Left ventricle myocardium inferior (tissue), 1 donor: ENCODE results near the gene CC2D1B. TPM values are rescaled to one million over a fixed set of nuclear protein-coding genes. Genes with fewer than 3 reads are reported as not detected.

Experiments used
- DNase-seq: peaks from one replicate; pipeline ENCODE4 v3.0.0-alpha.2; 2020
- H3K27ac ChIP-seq: fragments of 200-600 bp; replicated peaks from 2 replicates; pipeline ENCODE4 v1.8.0; 2021
- H3K27me3 ChIP-seq: fragments of 200-600 bp; 2 replicates; pipeline ENCODE4 v1.8.0; 2021; ENCODE audit warnings: low read depth
- H3K36me3 ChIP-seq: fragments of 200-600 bp; 2 replicates; pipeline ENCODE4 v1.8.0; 2021
- H3K4me1 ChIP-seq: fragments of 200-600 bp; 2 replicates; pipeline ENCODE4 v1.8.0; 2021
- H3K4me3 ChIP-seq: fragments of 200-600 bp; 2 replicates; pipeline ENCODE4 v1.8.0; 2021; ENCODE audit warnings: mild to moderate bottlenecking, moderate library complexity
- H3K9me3 ChIP-seq: fragments of 200-600 bp; replicated peaks from 2 replicates; pipeline ENCODE4 v1.8.0; 2021
- intact Hi-C: fragments of 100-400 bp; cut with micrococcal nuclease; formaldehyde crosslinking; loops from one replicate; pipeline ENCODE4 v1.11.0; 2022
- total RNA-seq: library from RNA; stranded (reverse); fragmentation: NEBNext Ultra II Directional; extraction: Animal tissue kit (Norgen Biotek cat#: 25700); gene quantifications from one replicate; pipeline ENCODE4 v1.2.1, GENCODE V29; 2021
- TF ChIP-seq, protein P1 (sequence below): fragments of 200-600 bp; IDR thresholded peaks from 2 replicates; pipeline ENCODE4 v1.8.0; 2021; ENCODE audit warnings: antibody characterized with exemption, mild to moderate bottlenecking, borderline replicate concordance
- donor health status: DM: no; HTN: yes; CAD: no; lungs with severe emphysema.

CC2D1B gene
- total RNA-seq, 1 donor from 2014 or later: 15.3 TPM

GRCh38 chr1:52358851-52359497 lies 7.0 kb downstream of the CC2D1B start:
- Histone ChIP-seq H3K27ac (no peak overlapping the region), H3K36me3 (peaks cover 91% of the 10 kb centered on the region), H3K9me3 (no peaks in the 10 kb centered on the region), H3K4me1 (peaks cover 9% of the 10 kb centered on the region), H3K4me3 (no peak overlapping the region), H3K27me3 (no peaks in the 10 kb centered on the region)
- TF ChIP-seq, protein P1, sequence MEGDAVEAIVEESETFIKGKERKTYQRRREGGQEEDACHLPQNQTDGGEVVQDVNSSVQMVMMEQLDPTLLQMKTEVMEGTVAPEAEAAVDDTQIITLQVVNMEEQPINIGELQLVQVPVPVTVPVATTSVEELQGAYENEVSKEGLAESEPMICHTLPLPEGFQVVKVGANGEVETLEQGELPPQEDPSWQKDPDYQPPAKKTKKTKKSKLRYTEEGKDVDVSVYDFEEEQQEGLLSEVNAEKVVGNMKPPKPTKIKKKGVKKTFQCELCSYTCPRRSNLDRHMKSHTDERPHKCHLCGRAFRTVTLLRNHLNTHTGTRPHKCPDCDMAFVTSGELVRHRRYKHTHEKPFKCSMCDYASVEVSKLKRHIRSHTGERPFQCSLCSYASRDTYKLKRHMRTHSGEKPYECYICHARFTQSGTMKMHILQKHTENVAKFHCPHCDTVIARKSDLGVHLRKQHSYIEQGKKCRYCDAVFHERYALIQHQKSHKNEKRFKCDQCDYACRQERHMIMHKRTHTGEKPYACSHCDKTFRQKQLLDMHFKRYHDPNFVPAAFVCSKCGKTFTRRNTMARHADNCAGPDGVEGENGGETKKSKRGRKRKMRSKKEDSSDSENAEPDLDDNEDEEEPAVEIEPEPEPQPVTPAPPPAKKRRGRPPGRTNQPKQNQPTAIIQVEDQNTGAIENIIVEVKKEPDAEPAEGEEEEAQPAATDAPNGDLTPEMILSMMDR: no peak
- intact Hi-C loops: no loop called here
- no peak for DNase-seq

- Histone ChIP-seq H3K9me3 (no peaks in the 10 kb centered on the region), H3K4me1 (peaks cover 8% of the 10 kb centered on the region), H3K4me3 (no peak overlapping the region), H3K36me3 (peaks cover 100% of the 10 kb centered on the region), H3K27ac (no peak overlapping the region), H3K27me3 (no peaks in the 10 kb centered on the region)
- no peak for DNase-seq
- intact Hi-C loops: no loop called here
- TF ChIP-seq, protein P1: no peak
These were observed 8.6 kb downstream of the CC2D1B start for GRCh38 chr1:52357397-52357796.

DNA sequence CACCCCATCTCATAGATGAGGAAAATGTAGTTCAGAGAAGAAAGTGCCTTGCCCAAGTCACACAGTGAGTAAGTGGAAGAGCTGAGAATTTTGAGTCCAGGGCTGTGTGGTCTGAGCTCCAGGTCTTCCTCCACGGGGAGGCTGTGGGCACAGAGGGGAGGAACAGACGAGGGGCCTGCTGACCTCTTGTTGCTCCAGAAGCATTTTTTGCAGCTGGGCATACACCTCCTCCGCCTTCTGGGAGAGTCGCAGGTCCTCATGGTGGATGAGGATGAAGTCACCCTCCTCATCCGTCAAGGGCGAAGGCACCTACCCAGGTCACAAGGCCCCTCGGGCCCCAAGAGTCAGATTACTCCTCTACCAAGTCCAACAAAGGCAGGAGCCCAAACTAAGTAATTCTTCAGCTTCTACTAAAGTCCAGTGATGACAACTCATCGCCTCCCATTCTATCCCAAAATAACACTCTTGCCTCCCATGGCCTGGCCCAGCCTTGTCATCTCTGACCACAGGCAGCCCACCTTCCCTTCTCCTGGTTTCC lies 9.1 kb downstream of the CC2D1B start:
- Histone ChIP-seq H3K4me1 (peaks cover 8% of the 10 kb centered on the region), H3K27ac (no peak overlapping the region), H3K36me3 (peaks cover 97% of the 10 kb centered on the region), H3K9me3 (no peaks in the 10 kb centered on the region), H3K27me3 (no peaks in the 10 kb centered on the region), H3K4me3 (no peak overlapping the region)
- intact Hi-C loops: no loop called here
- TF ChIP-seq, protein P1: no peak
- DNase-seq: no peak

DNA sequence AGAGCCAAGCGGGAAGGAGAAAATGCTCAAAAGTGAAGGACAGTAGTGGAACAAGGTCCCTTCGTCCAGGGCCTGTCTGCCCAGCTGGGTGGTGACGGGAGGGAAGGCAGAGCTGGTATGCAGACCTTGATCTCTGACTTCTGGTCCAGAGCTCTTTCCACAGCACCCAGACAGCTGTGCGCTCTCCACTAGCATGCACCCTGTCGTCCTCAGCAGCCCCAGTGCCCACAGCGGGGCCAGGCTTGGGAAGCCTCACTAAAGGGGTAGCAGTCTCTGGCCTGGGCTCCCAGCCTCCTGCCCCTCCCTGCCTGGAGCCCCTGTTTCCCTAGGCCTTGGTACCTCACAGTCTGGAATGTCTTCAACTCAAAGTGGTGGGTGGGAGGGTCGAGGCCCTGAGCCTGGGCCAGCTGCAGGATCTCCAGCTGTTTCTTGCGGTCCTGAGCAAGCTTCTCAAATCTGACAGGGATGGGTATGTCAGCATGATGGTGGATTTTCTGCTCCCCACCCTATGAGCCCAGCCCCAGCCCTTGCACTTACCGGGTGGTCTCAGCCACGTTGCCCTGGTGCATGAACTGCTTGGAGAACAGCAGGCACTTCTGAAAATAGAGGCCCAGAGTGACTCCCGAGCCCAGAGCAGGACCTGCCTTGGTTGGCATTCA lies 10.0 kb downstream of the CC2D1B start:
- TF ChIP-seq, protein P1: no peak
- H3K27me3 ChIP-seq: no peaks in the 10 kb centered on the region
- peaks cover 92% of the 10 kb centered on the region for H3K36me3 ChIP-seq
- H3K27ac ChIP-seq: no peak overlapping the region
- H3K9me3 ChIP-seq: no peaks in the 10 kb centered on the region
- intact Hi-C loops: no loop called here
- peaks cover 8% of the 10 kb centered on the region for H3K4me1 ChIP-seq
- no peak overlapping the region for H3K4me3 ChIP-seq
- DNase-seq: no peak

GRCh38 chr1:52355436-52355835 lies 10.6 kb downstream of the CC2D1B start:
- TF ChIP-seq, protein P1: no peak
- no peak for DNase-seq
- Histone ChIP-seq H3K27ac (no peak overlapping the region), H3K4me3 (no peak overlapping the region), H3K9me3 (no peaks in the 10 kb centered on the region), H3K27me3 (no peaks in the 10 kb centered on the region), H3K4me1 (peaks cover 8% of the 10 kb centered on the region), H3K36me3 (peaks cover 92% of the 10 kb centered on the region)
- intact Hi-C loops: no loop called here
